SU-DHL-6 (cell line): ENCODE measurements around the gene CIAO2A.

Experiments
- CTCF ChIP-seq: fragments of 200-600 bp; sonication (generic); IDR thresholded peaks from one replicate; pipeline ENCODE4 v1.5.1; 2017; ENCODE audit warnings: antibody characterized with exemption, mild to moderate bottlenecking, low read length, moderate library complexity; ENCODE audit not compliant: insufficient read depth, poor library complexity, severe bottlenecking
- EZH2phosphoT487 ChIP-seq: fragments of 200-600 bp; sonication (generic), shearing (Covaris generic); conservative IDR thresholded peaks from 2 replicates; pipeline ENCODE4 v1.6.1; 2018; ENCODE audit warnings: mild to moderate bottlenecking, antibody characterized with exemption, low read length, moderate library complexity, mixed read lengths

GRCh38 chr15:64029633-64030032 lies 64.0 kb downstream of the CIAO2A start:
- no peak for TF ChIP-seq CTCF
- TF ChIP-seq EZH2phosphoT487, result no peak
